HFFc6 (cell line): ENCODE measurements around the gene GNPAT. TPM values are rescaled to one million over a fixed set of nuclear protein-coding genes. Genes with fewer than 3 reads are reported as not detected.

Experiments used
- DNase-seq: peaks from one replicate; pipeline ENCODE4 v3.0.0-alpha.2; 2018
- H3K27ac Mint-ChIP-seq: 2 replicates; pipeline ENCODE4 v1.8.0; 2020; ENCODE audit warnings: mild to moderate bottlenecking, mixed read lengths
- H3K27me3 Mint-ChIP-seq: 2 replicates; pipeline ENCODE4 v1.8.0; 2021; ENCODE audit warnings: mild to moderate bottlenecking, moderate library complexity, mixed read lengths; ENCODE audit not compliant: insufficient read depth
- H3K36me3 Mint-ChIP-seq: 2 replicates; pipeline ENCODE4 v1.8.0; 2021; ENCODE audit warnings: low read depth, mixed read lengths
- H3K4me1 Mint-ChIP-seq: 2 replicates; pipeline ENCODE4 v1.8.0; 2020; ENCODE audit warnings: low read depth, mixed read lengths
- H3K4me3 Mint-ChIP-seq: 2 replicates; pipeline ENCODE4 v1.8.0; 2020; ENCODE audit warnings: mild to moderate bottlenecking, moderate library complexity, mixed read lengths
- H3K9me3 Mint-ChIP-seq: 2 replicates; pipeline ENCODE4 v1.8.0; 2020; ENCODE audit warnings: mild to moderate bottlenecking, mixed read lengths
- total RNA-seq, 6 experiments: library from RNA; stranded (reverse); fragmentation: NEBNext Ultra II Directional; extraction: Animal tissue kit (Norgen Biotek cat#: 25700); gene quantifications; 2 replicates in 1 of 6; 3 replicates in 5 of 6; pipeline ENCODE4 v1.2.3, GENCODE V29; 2021
- TF ChIP-seq, protein P1 (sequence below): fragments of 200-600 bp; sonication (generic); IDR thresholded peaks from 2 replicates; pipeline ENCODE4 v1.5.0; 2021; ENCODE audit warnings: antibody characterized with exemption, mild to moderate bottlenecking

GNPAT gene
- total RNA-seq, 6 experiments from 2014 or later = 32.5 to 37.2 (median 34.8) TPM

DNA sequence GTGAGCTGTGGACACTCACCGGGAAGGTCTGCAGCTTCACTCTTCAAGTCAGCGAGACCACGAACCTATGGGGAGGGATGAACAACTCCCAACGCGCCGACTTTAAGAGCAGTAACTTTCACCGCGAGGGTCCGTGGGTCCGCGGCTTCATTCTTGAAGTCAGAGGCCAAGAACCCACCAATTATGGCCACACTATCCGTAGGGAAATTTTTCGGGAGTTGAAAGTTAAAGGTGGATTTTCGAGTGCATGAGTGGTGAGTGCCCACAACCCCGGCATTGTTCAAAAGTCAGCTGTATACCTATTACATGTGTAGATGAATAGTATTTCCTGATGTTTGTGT, 77.0 kb downstream of the GNPAT start:
- TF ChIP-seq, protein P1, sequence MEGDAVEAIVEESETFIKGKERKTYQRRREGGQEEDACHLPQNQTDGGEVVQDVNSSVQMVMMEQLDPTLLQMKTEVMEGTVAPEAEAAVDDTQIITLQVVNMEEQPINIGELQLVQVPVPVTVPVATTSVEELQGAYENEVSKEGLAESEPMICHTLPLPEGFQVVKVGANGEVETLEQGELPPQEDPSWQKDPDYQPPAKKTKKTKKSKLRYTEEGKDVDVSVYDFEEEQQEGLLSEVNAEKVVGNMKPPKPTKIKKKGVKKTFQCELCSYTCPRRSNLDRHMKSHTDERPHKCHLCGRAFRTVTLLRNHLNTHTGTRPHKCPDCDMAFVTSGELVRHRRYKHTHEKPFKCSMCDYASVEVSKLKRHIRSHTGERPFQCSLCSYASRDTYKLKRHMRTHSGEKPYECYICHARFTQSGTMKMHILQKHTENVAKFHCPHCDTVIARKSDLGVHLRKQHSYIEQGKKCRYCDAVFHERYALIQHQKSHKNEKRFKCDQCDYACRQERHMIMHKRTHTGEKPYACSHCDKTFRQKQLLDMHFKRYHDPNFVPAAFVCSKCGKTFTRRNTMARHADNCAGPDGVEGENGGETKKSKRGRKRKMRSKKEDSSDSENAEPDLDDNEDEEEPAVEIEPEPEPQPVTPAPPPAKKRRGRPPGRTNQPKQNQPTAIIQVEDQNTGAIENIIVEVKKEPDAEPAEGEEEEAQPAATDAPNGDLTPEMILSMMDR = no peak
- H3K27ac Mint-ChIP-seq = no peak overlapping the region
- H3K4me3 Mint-ChIP-seq = no peak overlapping the region
- H3K4me1 Mint-ChIP-seq = no peaks in the 10 kb centered on the region
- no peaks in the 10 kb centered on the region for H3K36me3 Mint-ChIP-seq
- no peaks in the 10 kb centered on the region for H3K27me3 Mint-ChIP-seq
- no peak for DNase-seq
- no peaks in the 10 kb centered on the region for H3K9me3 Mint-ChIP-seq

DNA sequence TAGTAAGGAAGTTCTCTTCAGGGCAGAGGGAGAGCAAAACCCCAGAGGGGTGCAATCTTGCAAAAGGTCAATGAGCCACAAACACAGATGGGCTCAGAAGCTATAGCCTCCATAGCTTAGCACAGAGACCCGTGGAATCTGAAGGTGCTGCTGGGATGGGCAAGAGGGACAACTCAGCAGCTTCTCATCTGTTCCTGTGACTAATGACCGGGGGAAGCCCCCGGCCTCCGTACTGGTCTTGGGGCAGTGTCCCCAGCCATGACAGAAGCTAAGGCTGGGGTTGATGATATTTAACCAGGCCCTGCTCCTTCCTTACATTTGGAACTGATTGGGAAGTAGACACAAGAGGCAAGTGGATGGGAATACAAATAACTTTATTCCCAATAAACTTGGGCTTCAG, 77.6 kb downstream of the GNPAT start:
- no peaks in the 10 kb centered on the region for H3K36me3 Mint-ChIP-seq
- H3K4me1 Mint-ChIP-seq = peaks cover 6% of the 10 kb centered on the region
- DNase-seq = no peak
- no peaks in the 10 kb centered on the region for H3K9me3 Mint-ChIP-seq
- H3K4me3 Mint-ChIP-seq = no peak overlapping the region
- TF ChIP-seq, protein P1 = no peak
- H3K27ac Mint-ChIP-seq = no peak overlapping the region
- no peaks in the 10 kb centered on the region for H3K27me3 Mint-ChIP-seq

DNA sequence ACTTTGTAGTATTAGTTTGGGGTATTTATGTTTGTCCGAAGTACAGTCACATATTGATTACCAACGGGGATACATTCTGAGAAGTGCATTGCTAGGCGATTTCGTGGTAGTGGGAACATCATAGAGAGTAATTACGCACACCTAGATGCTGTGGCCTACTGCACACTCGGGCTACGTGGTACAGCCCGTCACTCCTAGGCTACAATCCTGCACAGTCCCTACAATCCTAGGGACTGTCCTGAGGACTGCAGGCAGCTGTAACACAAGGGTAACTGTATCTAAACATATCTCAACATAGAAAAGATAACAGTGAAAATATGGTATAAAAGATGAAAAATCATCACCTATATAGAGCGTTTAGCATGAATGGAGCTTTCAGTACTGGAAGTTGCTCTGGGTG, 78.1 kb downstream of the GNPAT start:
- no peak for DNase-seq
- peaks cover 11% of the 10 kb centered on the region for H3K4me1 Mint-ChIP-seq
- H3K36me3 Mint-ChIP-seq = no peaks in the 10 kb centered on the region
- H3K9me3 Mint-ChIP-seq = no peaks in the 10 kb centered on the region
- H3K4me3 Mint-ChIP-seq = no peak overlapping the region
- no peak overlapping the region for H3K27ac Mint-ChIP-seq
- TF ChIP-seq, protein P1 = no peak
- no peaks in the 10 kb centered on the region for H3K27me3 Mint-ChIP-seq

DNA sequence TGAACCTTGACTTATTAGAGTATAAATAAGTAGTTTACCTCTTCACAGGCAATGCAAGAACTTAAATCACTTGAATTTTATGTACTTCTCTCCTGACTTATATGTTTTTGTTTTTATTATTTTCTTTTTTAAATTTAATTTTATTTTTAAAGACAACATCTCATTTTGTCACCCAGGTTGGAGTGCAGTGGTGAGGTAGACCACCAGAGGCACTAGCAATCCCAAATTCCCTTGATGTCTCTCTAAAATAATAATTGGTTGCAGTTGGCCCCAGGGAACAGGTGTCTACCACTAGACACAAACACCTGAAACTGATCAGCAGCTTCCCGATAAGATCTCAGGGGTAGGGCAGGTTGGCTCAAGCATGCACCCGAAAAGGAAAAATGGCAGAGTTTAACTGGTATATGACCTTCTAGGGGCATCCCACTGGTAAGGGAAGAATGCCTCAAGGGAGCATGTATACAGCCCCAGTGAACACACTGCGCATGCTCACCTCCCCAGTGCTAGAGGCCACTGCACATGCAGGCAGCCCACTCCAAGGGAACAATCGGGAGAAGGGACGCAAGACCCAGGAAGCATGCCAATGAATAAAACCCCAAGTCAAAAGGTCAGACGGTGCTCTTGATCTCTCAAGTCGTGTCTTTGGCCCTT, 82.0 kb downstream of the GNPAT start:
- Mint-ChIP-seq H3K9me3 (no peaks in the 10 kb centered on the region), H3K36me3 (no peaks in the 10 kb centered on the region), H3K4me1 (peaks cover 21% of the 10 kb centered on the region)

DNA sequence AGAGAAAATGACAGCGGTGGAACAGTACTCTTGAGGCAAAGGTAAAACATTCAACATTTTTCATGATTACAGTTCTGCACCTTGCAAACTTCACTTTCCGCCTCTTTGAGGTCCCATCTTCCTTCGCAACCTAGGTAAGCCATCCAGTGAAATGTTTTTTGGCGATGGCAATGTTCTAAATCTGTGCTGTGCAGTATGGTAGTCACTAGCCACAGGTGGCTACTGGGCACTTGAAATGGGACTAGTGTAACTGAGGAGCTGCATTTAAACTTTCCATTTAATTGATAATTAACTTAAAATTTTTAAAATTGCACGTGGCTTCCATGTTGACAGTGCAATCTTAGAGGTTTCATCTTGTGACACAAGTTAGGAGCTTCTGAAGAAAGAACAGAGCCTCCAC, 83.6 kb downstream of the GNPAT start:
- no peaks in the 10 kb centered on the region for H3K27me3 Mint-ChIP-seq
- H3K27ac Mint-ChIP-seq = no peak overlapping the region
- DNase-seq = no peak
- H3K9me3 Mint-ChIP-seq = no peaks in the 10 kb centered on the region
- no peaks in the 10 kb centered on the region for H3K36me3 Mint-ChIP-seq
- H3K4me3 Mint-ChIP-seq = no peak overlapping the region
- TF ChIP-seq, protein P1 = no peak
- peaks cover 21% of the 10 kb centered on the region for H3K4me1 Mint-ChIP-seq

More for the DNA sequence above, 82.0 kb downstream of the GNPAT start:
- TF ChIP-seq, protein P1 = peak; percentile 42
- Mint-ChIP-seq H3K4me3 (no peak overlapping the region), H3K27ac (no peak overlapping the region), H3K27me3 (no peaks in the 10 kb centered on the region)
- DNase-seq = no peak

DNA sequence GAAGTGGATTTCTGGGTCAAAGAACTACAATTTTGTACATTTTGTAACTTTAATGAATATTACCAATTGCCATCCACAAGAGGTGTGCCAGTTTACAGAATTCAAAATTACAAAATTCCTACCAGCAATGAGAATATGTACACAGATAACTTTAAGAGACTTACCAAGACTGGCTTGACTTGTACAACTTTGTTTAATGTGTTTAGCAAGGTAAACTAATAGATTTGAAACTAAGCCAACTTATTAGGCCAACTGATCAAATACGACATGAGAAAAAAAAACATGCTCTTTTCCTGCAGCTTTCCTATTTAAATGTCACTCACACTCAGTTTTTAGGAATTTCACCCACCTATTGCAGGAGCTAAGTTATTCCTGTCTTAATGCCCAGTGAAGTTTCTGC, 85.2 kb downstream of the GNPAT start:
- TF ChIP-seq, protein P1 = no peak
- Mint-ChIP-seq H3K4me1 (peaks cover 21% of the 10 kb centered on the region), H3K4me3 (no peak overlapping the region), H3K36me3 (no peaks in the 10 kb centered on the region), H3K27me3 (no peaks in the 10 kb centered on the region), H3K9me3 (no peaks in the 10 kb centered on the region), H3K27ac (no peak overlapping the region)
- no peak for DNase-seq
